Activated CD4-positive, alpha-beta T cell treated with anti-CD3 and anti-CD28 coated beads, Interleukin-2, amount 50 U/mL, for 1 hour (primary cell): Measurements from ENCODE around the gene APOBEC3H.
A peak's percentile ranks its signal among the peaks of the same experiment; 100 is the strongest.

Experiments used
- DNase-seq: peaks from one replicate; pipeline ENCODE4 v3.0.0-alpha.2; 2020

Gene APOBEC3H

GRCh38 chr22:39081598-39081997 is 15.4 kb upstream of the APOBEC3H start:
- DNase-seq = no peak

- no peak for DNase-seq
Observed at GRCh38 chr22:39083212-39084165, 13.6 kb upstream of the APOBEC3H start.

GRCh38 chr22:39084666-39085065 is 12.4 kb upstream of the APOBEC3H start:
- DNase-seq = no peak

- DNase-seq = no peak
Observed at GRCh38 chr22:39087098-39087497, 9.9 kb upstream of the APOBEC3H start.

- DNase-seq = no peak
Observed at GRCh38 chr22:39087881-39088684, 9.0 kb upstream of the APOBEC3H start.

GRCh38 chr22:39088685-39089032 is 8.4 kb upstream of the APOBEC3H start:
- no peak for DNase-seq

GRCh38 chr22:39089928-39090327 is 7.1 kb upstream of the APOBEC3H start:
- no peak for DNase-seq

GRCh38 chr22:39090426-39091064 is 6.5 kb upstream of the APOBEC3H start:
- DNase-seq = peak; percentile 80

- no peak for DNase-seq
Observed at GRCh38 chr22:39091126-39092081, 5.6 kb upstream of the APOBEC3H start.

- DNase-seq = no peak
Observed at GRCh38 chr22:39092111-39092862, 4.8 kb upstream of the APOBEC3H start.

GRCh38 chr22:39094717-39095389 is 2.2 kb upstream of the APOBEC3H start:
- DNase-seq = no peak

GRCh38 chr22:39095971-39096370 is 1.1 kb upstream of the APOBEC3H start:
- DNase-seq = no peak

- no peak for DNase-seq
Observed at GRCh38 chr22:39098026-39098425, 982 bp downstream of the APOBEC3H start.

- no peak for DNase-seq
Observed at GRCh38 chr22:39098576-39098975, 1.5 kb downstream of the APOBEC3H start.

GRCh38 chr22:39101226-39101625 is 4.2 kb downstream of the APOBEC3H start:
- DNase-seq = no peak

- DNase-seq = no peak
Observed at GRCh38 chr22:39103431-39103830, 6.4 kb downstream of the APOBEC3H start.

- no peak for DNase-seq
Observed at GRCh38 chr22:39106326-39106725, 9.3 kb downstream of the APOBEC3H start.

GRCh38 chr22:39108487-39108886 is 11.4 kb downstream of the APOBEC3H start:
- DNase-seq = no peak

- no peak for DNase-seq
Observed at GRCh38 chr22:39109361-39109760, 12.3 kb downstream of the APOBEC3H start.

- DNase-seq = no peak
Observed at GRCh38 chr22:39110631-39111561, 13.9 kb downstream of the APOBEC3H start.
